ENCODE data around the gene CCDC178.
"Not testable (repeated sequence)": the region's sequence is repeated elsewhere in the genome, so short reads cannot be mapped to it uniquely, and the experiment has no call there.

Gene CCDC178

GRCh38 chr18:33355263-33355662 lies 85.3 kb downstream of the CCDC178 start:
- Histone ChIP-seq H3K27ac (ENCODE audit: low read length) (no peak overlapping the region), H3K27me3 (ENCODE audit: low read depth, low read length) (no peaks in the 10 kb centered on the region), H3K4me3 (ENCODE audit: low read depth in 1 of 2, low read length in 2 of 2) (no peak overlapping the region), H3K4me1 (ENCODE audit: control insufficient read depth in 1 of 2, insufficient read depth in 2 of 2, low read length in 2 of 2) (no peaks in the 10 kb centered on the region), H3K9me3 (ENCODE audit: control insufficient read depth in 1 of 2, low read length in 2 of 2) (no peaks in the 10 kb centered on the region), H3K36me3 (ENCODE audit: control insufficient read depth in 1 of 2, insufficient read depth in 2 of 2, low read length in 2 of 2) (no peaks in the 10 kb centered on the region)

GRCh38 chr18:33350256-33350655 lies 90.3 kb downstream of the CCDC178 start:
- no peaks in the 10 kb centered on the region for H3K4me1 ChIP-seq (ENCODE audit: control insufficient read depth in 1 of 2, insufficient read depth in 2 of 2, low read length in 2 of 2)
- H3K27ac ChIP-seq (ENCODE audit: low read length) = no peak overlapping the region
- no peaks in the 10 kb centered on the region for H3K27me3 ChIP-seq (ENCODE audit: low read depth, low read length)
- H3K4me3 ChIP-seq (ENCODE audit: low read depth in 1 of 2, low read length in 2 of 2) = no peak overlapping the region
- no peaks in the 10 kb centered on the region for H3K9me3 ChIP-seq (ENCODE audit: control insufficient read depth in 1 of 2, low read length in 2 of 2)
- H3K36me3 ChIP-seq (ENCODE audit: control insufficient read depth in 1 of 2, insufficient read depth in 2 of 2, low read length in 2 of 2) = no peaks in the 10 kb centered on the region

- not testable (repeated sequence) for H3K27me3 ChIP-seq (ENCODE audit: low read depth, low read length); H3K4me3 ChIP-seq (ENCODE audit: low read depth in 1 of 2, low read length in 2 of 2); H3K9me3 ChIP-seq (ENCODE audit: control insufficient read depth in 1 of 2, low read length in 2 of 2); H3K27ac ChIP-seq (ENCODE audit: low read length); H3K4me1 ChIP-seq (ENCODE audit: control insufficient read depth in 1 of 2, insufficient read depth in 2 of 2, low read length in 2 of 2); H3K36me3 ChIP-seq (ENCODE audit: control insufficient read depth in 1 of 2, insufficient read depth in 2 of 2, low read length in 2 of 2)
These were observed 100.8 kb downstream of the CCDC178 start for GRCh38 chr18:33339733-33340132.

GRCh38 chr18:33334781-33335180 lies 105.7 kb downstream of the CCDC178 start:
- Histone ChIP-seq H3K9me3 (ENCODE audit: control insufficient read depth in 1 of 2, low read length in 2 of 2) (no peaks in the 10 kb centered on the region), H3K4me1 (ENCODE audit: control insufficient read depth in 1 of 2, insufficient read depth in 2 of 2, low read length in 2 of 2) (no peaks in the 10 kb centered on the region), H3K4me3 (ENCODE audit: low read depth in 1 of 2, low read length in 2 of 2) (no peak overlapping the region)

GRCh38 chr18:33330711-33331110 lies 109.8 kb downstream of the CCDC178 start:
- Histone ChIP-seq H3K36me3 (ENCODE audit: control insufficient read depth in 1 of 2, insufficient read depth in 2 of 2, low read length in 2 of 2) (no peaks in the 10 kb centered on the region), H3K9me3 (ENCODE audit: control insufficient read depth in 1 of 2, low read length in 2 of 2) (no peaks in the 10 kb centered on the region), H3K27ac (ENCODE audit: low read length) (no peak overlapping the region), H3K4me3 (ENCODE audit: low read depth in 1 of 2, low read length in 2 of 2) (no peak overlapping the region), H3K27me3 (ENCODE audit: low read depth, low read length) (no peaks in the 10 kb centered on the region), H3K4me1 (ENCODE audit: control insufficient read depth in 1 of 2, insufficient read depth in 2 of 2, low read length in 2 of 2) (no peaks in the 10 kb centered on the region)

More at GRCh38 chr18:33334781-33335180, 105.7 kb downstream of the CCDC178 start:
- no peak overlapping the region for H3K27ac ChIP-seq (ENCODE audit: low read length)
- H3K27me3 ChIP-seq (ENCODE audit: low read depth, low read length) = no peaks in the 10 kb centered on the region
- no peaks in the 10 kb centered on the region for H3K36me3 ChIP-seq (ENCODE audit: control insufficient read depth in 1 of 2, insufficient read depth in 2 of 2, low read length in 2 of 2)

- H3K27ac ChIP-seq (ENCODE audit: low read length) = no peak overlapping the region
- no peaks in the 10 kb centered on the region for H3K4me1 ChIP-seq (ENCODE audit: control insufficient read depth in 1 of 2, insufficient read depth in 2 of 2, low read length in 2 of 2)
- no peak overlapping the region for H3K4me3 ChIP-seq (ENCODE audit: low read depth in 1 of 2, low read length in 2 of 2)
- no peaks in the 10 kb centered on the region for H3K36me3 ChIP-seq (ENCODE audit: control insufficient read depth in 1 of 2, insufficient read depth in 2 of 2, low read length in 2 of 2)
- no peaks in the 10 kb centered on the region for H3K9me3 ChIP-seq (ENCODE audit: control insufficient read depth in 1 of 2, low read length in 2 of 2)
- no peaks in the 10 kb centered on the region for H3K27me3 ChIP-seq (ENCODE audit: low read depth, low read length)
These were observed 113.5 kb downstream of the CCDC178 start for GRCh38 chr18:33326975-33327374.

- Histone ChIP-seq H3K9me3 (ENCODE audit: control insufficient read depth in 1 of 2, low read length in 2 of 2) (peaks cover 0 to 2% of the 10 kb centered on the region in 2 donors), H3K4me1 (ENCODE audit: control insufficient read depth in 1 of 2, insufficient read depth in 2 of 2, low read length in 2 of 2) (no peaks in the 10 kb centered on the region), H3K36me3 (ENCODE audit: control insufficient read depth in 1 of 2, insufficient read depth in 2 of 2, low read length in 2 of 2) (no peaks in the 10 kb centered on the region), H3K4me3 (ENCODE audit: low read depth in 1 of 2, low read length in 2 of 2) (no peak overlapping the region), H3K27ac (ENCODE audit: low read length) (no peak overlapping the region), H3K27me3 (ENCODE audit: low read depth, low read length) (no peaks in the 10 kb centered on the region)
These were observed 122.9 kb downstream of the CCDC178 start for GRCh38 chr18:33317640-33318039.

- no peaks in the 10 kb centered on the region for H3K4me1 ChIP-seq (ENCODE audit: control insufficient read depth in 1 of 2, insufficient read depth in 2 of 2, low read length in 2 of 2)
- no peaks in the 10 kb centered on the region for H3K36me3 ChIP-seq (ENCODE audit: control insufficient read depth in 1 of 2, insufficient read depth in 2 of 2, low read length in 2 of 2)
- peaks cover 0 to 2% of the 10 kb centered on the region in 2 donors for H3K9me3 ChIP-seq (ENCODE audit: control insufficient read depth in 1 of 2, low read length in 2 of 2)
- H3K4me3 ChIP-seq (ENCODE audit: low read depth in 1 of 2, low read length in 2 of 2) = no peak overlapping the region
- H3K27me3 ChIP-seq (ENCODE audit: low read depth, low read length) = no peaks in the 10 kb centered on the region
- no peak overlapping the region for H3K27ac ChIP-seq (ENCODE audit: low read length)
These were observed 124.4 kb downstream of the CCDC178 start for GRCh38 chr18:33316146-33316587.

- Histone ChIP-seq H3K4me1 (ENCODE audit: control insufficient read depth in 1 of 2, insufficient read depth in 2 of 2, low read length in 2 of 2) (no peaks in the 10 kb centered on the region), H3K4me3 (ENCODE audit: low read depth in 1 of 2, low read length in 2 of 2) (no peak overlapping the region), H3K27ac (ENCODE audit: low read length) (no peak overlapping the region), H3K27me3 (ENCODE audit: low read depth, low read length) (no peaks in the 10 kb centered on the region), H3K9me3 (ENCODE audit: control insufficient read depth in 1 of 2, low read length in 2 of 2) (no peaks in the 10 kb centered on the region), H3K36me3 (ENCODE audit: control insufficient read depth in 1 of 2, insufficient read depth in 2 of 2, low read length in 2 of 2) (no peaks in the 10 kb centered on the region)
These were observed 133.0 kb downstream of the CCDC178 start for GRCh38 chr18:33307520-33307919.

- no peaks in the 10 kb centered on the region for H3K4me1 ChIP-seq (ENCODE audit: control insufficient read depth in 1 of 2, insufficient read depth in 2 of 2, low read length in 2 of 2)
- no peak overlapping the region for H3K27ac ChIP-seq (ENCODE audit: low read length)
- no peak overlapping the region for H3K4me3 ChIP-seq (ENCODE audit: low read depth in 1 of 2, low read length in 2 of 2)
- H3K36me3 ChIP-seq (ENCODE audit: control insufficient read depth in 1 of 2, insufficient read depth in 2 of 2, low read length in 2 of 2) = no peaks in the 10 kb centered on the region
- no peaks in the 10 kb centered on the region for H3K27me3 ChIP-seq (ENCODE audit: low read depth, low read length)
- no peaks in the 10 kb centered on the region for H3K9me3 ChIP-seq (ENCODE audit: control insufficient read depth in 1 of 2, low read length in 2 of 2)
These were observed 136.2 kb downstream of the CCDC178 start for GRCh38 chr18:33304277-33304676.

GRCh38 chr18:33291539-33291938 lies 149.0 kb downstream of the CCDC178 start:
- Histone ChIP-seq H3K27me3 (ENCODE audit: low read depth, low read length) (no peaks in the 10 kb centered on the region), H3K27ac (ENCODE audit: low read length) (no peak overlapping the region), H3K36me3 (ENCODE audit: control insufficient read depth in 1 of 2, insufficient read depth in 2 of 2, low read length in 2 of 2) (no peaks in the 10 kb centered on the region), H3K9me3 (ENCODE audit: control insufficient read depth in 1 of 2, low read length in 2 of 2) (no peaks in the 10 kb centered on the region), H3K4me3 (ENCODE audit: low read depth in 1 of 2, low read length in 2 of 2) (no peak overlapping the region), H3K4me1 (ENCODE audit: control insufficient read depth in 1 of 2, insufficient read depth in 2 of 2, low read length in 2 of 2) (no peaks in the 10 kb centered on the region)

GRCh38 chr18:33288082-33288716 lies 152.3 kb downstream of the CCDC178 start:
- Histone ChIP-seq H3K36me3 (ENCODE audit: control insufficient read depth in 1 of 2, insufficient read depth in 2 of 2, low read length in 2 of 2) (no peaks in the 10 kb centered on the region), H3K9me3 (ENCODE audit: control insufficient read depth in 1 of 2, low read length in 2 of 2) (no peaks in the 10 kb centered on the region), H3K27me3 (ENCODE audit: low read depth, low read length) (no peaks in the 10 kb centered on the region), H3K4me3 (ENCODE audit: low read depth in 1 of 2, low read length in 2 of 2) (no peak overlapping the region), H3K27ac (ENCODE audit: low read length) (no peak overlapping the region), H3K4me1 (ENCODE audit: control insufficient read depth in 1 of 2, insufficient read depth in 2 of 2, low read length in 2 of 2) (no peaks in the 10 kb centered on the region)
